ENCODE results near the gene CSNK1E.

The CSNK1E gene

DNA sequence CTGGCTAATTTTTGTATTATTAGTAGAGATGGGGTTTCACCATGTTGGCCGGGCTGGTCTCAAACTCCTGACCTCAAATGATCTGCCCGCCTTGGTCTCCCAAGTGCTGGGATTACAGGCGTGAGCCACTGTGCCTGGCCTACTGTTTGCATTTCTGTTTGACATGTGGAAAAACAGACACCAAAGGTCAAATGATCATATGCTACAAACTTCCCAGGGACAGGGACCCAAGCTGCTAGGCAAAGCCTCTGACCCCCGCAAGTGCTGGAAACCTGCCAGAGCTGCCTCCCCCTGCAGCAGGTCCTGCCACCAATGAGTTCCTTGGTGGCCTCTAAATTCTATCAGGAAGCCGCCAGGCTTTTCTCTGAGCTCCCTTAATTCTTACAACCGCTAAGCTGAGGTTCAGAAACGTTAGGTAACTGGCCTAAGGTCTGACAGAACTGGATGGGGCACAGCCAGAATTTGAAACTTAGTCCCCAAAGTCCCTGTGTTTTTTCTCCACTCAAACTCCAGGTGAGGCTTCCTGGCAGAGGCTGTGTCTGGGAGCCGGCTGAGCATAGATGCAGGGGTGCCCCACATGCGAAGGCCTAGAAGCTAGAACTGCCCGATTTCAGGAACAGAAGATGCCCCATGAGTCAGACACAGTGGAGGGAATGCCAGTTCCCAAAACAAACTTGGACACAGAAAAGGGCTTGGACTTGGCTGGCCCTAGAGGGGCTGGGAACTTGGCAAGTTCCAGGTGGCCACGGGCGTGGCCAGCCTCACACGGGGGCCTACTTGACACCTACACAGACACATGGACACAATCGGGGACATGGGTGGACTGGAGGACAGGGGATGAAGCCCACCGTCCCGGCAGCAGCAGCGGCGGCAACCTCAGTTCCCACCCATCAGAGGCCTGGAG is 7.4 kb downstream of the CSNK1E start:
- TF ChIP-seq SPI1 (IDR thresholded peaks at IDR 0.05; ENCODE audit: borderline replicate concordance, low read depth) (no peak), GABPA (IDR thresholded peaks at IDR 0.05; ENCODE audit: low read depth) (no peak), REST (IDR thresholded peaks at IDR 0.05; ENCODE audit: insufficient replicate concordance, low read depth) (no peak), POLR2AphosphoS5 (IDR thresholded peaks at IDR 0.05; ENCODE audit: low read depth) (no peak), CTCF (IDR thresholded peaks at IDR 0.05; ENCODE audit: insufficient read depth, low read length) (no peak)
- Histone ChIP-seq H3K27me3 (ENCODE audit: insufficient read depth, poor library complexity, severe bottlenecking) (no peaks in the 10 kb centered on the region), H3K4me3 (replicated peaks; ENCODE audit: insufficient read depth, low read length) (no peak overlapping the region), H3K27ac (replicated peaks) (no peak overlapping the region)
- DNase-seq (ENCODE audit: low read depth in 1 of 2, low spot score in 1 of 2), result no peak

- no peak for DNase-seq (ENCODE audit: low read depth in 1 of 2, low spot score in 1 of 2)
- H3K27me3 ChIP-seq (ENCODE audit: insufficient read depth, poor library complexity, severe bottlenecking), result no peaks in the 10 kb centered on the region
- TF ChIP-seq POLR2AphosphoS5 (IDR thresholded peaks at IDR 0.05; ENCODE audit: low read depth), result no peak
- TF ChIP-seq CTCF (IDR thresholded peaks at IDR 0.05; ENCODE audit: insufficient read depth, low read length), result no peak
- TF ChIP-seq SPI1 (IDR thresholded peaks at IDR 0.05; ENCODE audit: borderline replicate concordance, low read depth), result no peak
- no peak for TF ChIP-seq REST (IDR thresholded peaks at IDR 0.05; ENCODE audit: insufficient replicate concordance, low read depth)
- no peak for TF ChIP-seq GABPA (IDR thresholded peaks at IDR 0.05; ENCODE audit: low read depth)
- no peak overlapping the region for H3K27ac ChIP-seq (replicated peaks)
- no peak overlapping the region for H3K4me3 ChIP-seq (replicated peaks; ENCODE audit: insufficient read depth, low read length)
Measured at GRCh38 chr22:38308791-38309498, 8.3 kb downstream of the CSNK1E start.

- Histone ChIP-seq H3K27me3 (ENCODE audit: insufficient read depth, poor library complexity, severe bottlenecking) (no peaks in the 10 kb centered on the region), H3K4me3 (replicated peaks; ENCODE audit: insufficient read depth, low read length) (no peak overlapping the region), H3K27ac (replicated peaks) (peak overlapping the region; percentile 31)
- DNase-seq (ENCODE audit: low read depth in 1 of 2, low spot score in 1 of 2), result no peak
- no peak for TF ChIP-seq CTCF (IDR thresholded peaks at IDR 0.05; ENCODE audit: insufficient read depth, low read length)
- peak; percentile 51 for TF ChIP-seq SPI1 (IDR thresholded peaks at IDR 0.05; ENCODE audit: borderline replicate concordance, low read depth)
- no peak for TF ChIP-seq REST (IDR thresholded peaks at IDR 0.05; ENCODE audit: insufficient replicate concordance, low read depth)
- no peak for TF ChIP-seq POLR2AphosphoS5 (IDR thresholded peaks at IDR 0.05; ENCODE audit: low read depth)
- TF ChIP-seq GABPA (IDR thresholded peaks at IDR 0.05; ENCODE audit: low read depth), result no peak
Measured at GRCh38 chr22:38305471-38306448, 11.5 kb downstream of the CSNK1E start.

All from HL-60 (cell line).